ENCODE measurements around the gene IL31. TPM values are rescaled to one million over a fixed set of nuclear protein-coding genes. Genes with fewer than 3 reads are reported as not detected.

IL31 gene
- total RNA-seq, 1 experiment from 2014 or later, result not detected

DNA sequence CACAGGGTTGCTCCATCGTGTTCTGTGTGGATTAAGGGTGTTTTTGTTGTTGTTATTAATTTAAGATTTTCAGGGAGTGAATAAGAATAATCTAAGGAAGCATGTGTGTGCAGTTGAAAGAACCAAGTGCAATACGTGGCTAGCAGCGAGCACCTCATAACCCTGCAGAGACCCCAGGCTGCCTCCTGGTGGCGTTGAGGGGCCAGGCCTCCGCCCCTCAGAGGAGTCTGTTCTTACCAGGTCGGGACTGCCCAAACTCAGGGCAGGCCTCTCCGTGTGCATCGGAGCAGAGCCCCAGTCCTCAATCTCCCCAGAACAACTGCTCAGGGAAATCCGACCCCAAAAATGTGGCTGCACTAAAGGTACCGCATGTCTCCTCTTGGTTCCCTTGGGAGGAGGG is 36.8 kb downstream of the IL31 start:
- no peaks in the 10 kb centered on the region for H4K20me1 ChIP-seq (ENCODE audit: insufficient read depth, low read depth, low read length)
- no peak overlapping the region for H3K9ac ChIP-seq (ENCODE audit: low read length)
- H2AFZ ChIP-seq (ENCODE audit: low read length), result no peak overlapping the region
- no peaks in the 10 kb centered on the region for H3K9me3 ChIP-seq (ENCODE audit: low read length)
- H3K4me2 ChIP-seq (ENCODE audit: low read depth, low read length, poor library complexity, severe bottlenecking), result no peak overlapping the region
- DNase-seq, result peak; percentile 60
- H3K79me2 ChIP-seq (ENCODE audit: low read length), result no peaks in the 10 kb centered on the region
- no peaks in the 10 kb centered on the region for H3K4me1 ChIP-seq (ENCODE audit: low read length)
- H3K27me3 ChIP-seq (ENCODE audit: low read length), result no peaks in the 10 kb centered on the region
- peaks cover 5% of the 10 kb centered on the region; the same call in 1 of the 2 replicates for H3K36me3 ChIP-seq (ENCODE audit: insufficient read depth, low read length)
- no peaks in the 10 kb centered on the region for H3K9me2 ChIP-seq (replicated peaks; ENCODE audit: insufficient read depth, low read length)
- no peak overlapping the region for H3K4me3 ChIP-seq (ENCODE audit: low read length)
- H3K27ac ChIP-seq (ENCODE audit: low read length), result no peak overlapping the region

DNA sequence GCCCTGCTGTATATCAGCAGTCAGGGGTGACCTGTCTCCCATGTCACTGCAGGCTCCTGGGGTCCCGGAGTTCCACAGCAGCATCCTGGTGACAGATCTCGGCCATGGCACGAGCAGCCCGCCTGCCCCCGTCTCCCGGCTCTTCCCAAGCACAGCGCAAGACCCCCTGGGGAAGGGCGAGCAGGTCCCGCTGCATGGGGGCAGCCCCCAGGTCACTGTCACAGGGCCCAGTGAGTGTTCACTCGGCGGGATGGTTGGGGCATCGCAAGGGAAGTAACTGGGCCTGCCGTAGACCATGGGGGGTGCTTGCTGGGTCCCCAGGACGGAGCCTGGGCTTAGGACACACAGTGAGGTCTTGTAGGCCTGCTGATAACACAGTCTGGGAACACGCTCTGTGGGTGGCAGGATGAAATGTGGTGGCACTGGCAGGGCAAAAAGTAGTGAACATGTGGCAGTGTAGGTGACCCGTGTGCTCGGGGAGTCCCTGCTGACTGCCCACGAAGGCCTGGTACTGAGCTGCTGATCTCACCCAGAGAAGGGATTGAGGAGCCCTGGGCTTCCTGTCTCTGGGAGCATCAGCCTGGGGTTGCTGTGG is 38.5 kb downstream of the IL31 start:
- Histone ChIP-seq H2AFZ (ENCODE audit: low read length) (no peak overlapping the region), H3K9me2 (replicated peaks; ENCODE audit: insufficient read depth, low read length) (no peaks in the 10 kb centered on the region), H3K36me3 (ENCODE audit: insufficient read depth, low read length) (peaks cover 8% of the 10 kb centered on the region; the same call in 1 of the 2 replicates)

GRCh38 chr12:122133192-122133950 is 40.6 kb downstream of the IL31 start:
- Histone ChIP-seq H3K9me2 (replicated peaks; ENCODE audit: insufficient read depth, low read length) (no peaks in the 10 kb centered on the region), H4K20me1 (ENCODE audit: insufficient read depth, low read depth, low read length) (0 out of 2 replicates have a peak, but pooled peaks cover 3% of the 10 kb centered on the region), H3K4me1 (ENCODE audit: low read length) (no peaks in the 10 kb centered on the region), H3K79me2 (ENCODE audit: low read length) (no peaks in the 10 kb centered on the region), H3K4me3 (ENCODE audit: low read length) (no peak overlapping the region), H3K4me2 (ENCODE audit: low read depth, low read length, poor library complexity, severe bottlenecking) (no peak overlapping the region), H3K36me3 (ENCODE audit: insufficient read depth, low read length) (peaks cover 14% of the 10 kb centered on the region; the same call in 1 of the 2 replicates), H3K27ac (ENCODE audit: low read length) (no peak overlapping the region), H3K9ac (ENCODE audit: low read length) (no peak overlapping the region), H3K27me3 (ENCODE audit: low read length) (no peaks in the 10 kb centered on the region), H3K9me3 (ENCODE audit: low read length) (no peaks in the 10 kb centered on the region), H2AFZ (ENCODE audit: low read length) (no peak overlapping the region)
- DNase-seq, result no peak

More for the DNA sequence above, 38.5 kb downstream of the IL31 start:
- H4K20me1 ChIP-seq (ENCODE audit: insufficient read depth, low read depth, low read length), result no peaks in the 10 kb centered on the region
- DNase-seq, result no peak
- H3K79me2 ChIP-seq (ENCODE audit: low read length), result no peaks in the 10 kb centered on the region
- H3K9ac ChIP-seq (ENCODE audit: low read length), result no peak overlapping the region
- no peaks in the 10 kb centered on the region for H3K4me1 ChIP-seq (ENCODE audit: low read length)
- H3K27me3 ChIP-seq (ENCODE audit: low read length), result no peaks in the 10 kb centered on the region
- H3K4me3 ChIP-seq (ENCODE audit: low read length), result no peak overlapping the region
- H3K4me2 ChIP-seq (ENCODE audit: low read depth, low read length, poor library complexity, severe bottlenecking), result no peak overlapping the region
- no peaks in the 10 kb centered on the region for H3K9me3 ChIP-seq (ENCODE audit: low read length)
- H3K27ac ChIP-seq (ENCODE audit: low read length), result no peak overlapping the region

- 0 out of 2 replicates have a peak, but pooled peaks cover 8% of the 10 kb centered on the region for H4K20me1 ChIP-seq (ENCODE audit: insufficient read depth, low read depth, low read length)
- H3K36me3 ChIP-seq (ENCODE audit: insufficient read depth, low read length), result peaks cover 14% of the 10 kb centered on the region; the same call in 1 of the 2 replicates
- H3K27ac ChIP-seq (ENCODE audit: low read length), result no peak overlapping the region
- H2AFZ ChIP-seq (ENCODE audit: low read length), result no peak overlapping the region
- no peaks in the 10 kb centered on the region for H3K9me3 ChIP-seq (ENCODE audit: low read length)
- no peak for DNase-seq
- H3K4me3 ChIP-seq (ENCODE audit: low read length), result no peak overlapping the region
- H3K9me2 ChIP-seq (replicated peaks; ENCODE audit: insufficient read depth, low read length), result no peaks in the 10 kb centered on the region
- no peaks in the 10 kb centered on the region for H3K27me3 ChIP-seq (ENCODE audit: low read length)
- H3K79me2 ChIP-seq (ENCODE audit: low read length), result peaks cover 18% of the 10 kb centered on the region
- H3K4me2 ChIP-seq (ENCODE audit: low read depth, low read length, poor library complexity, severe bottlenecking), result no peak overlapping the region
- H3K4me1 ChIP-seq (ENCODE audit: low read length), result peaks cover 5% of the 10 kb centered on the region
- H3K9ac ChIP-seq (ENCODE audit: low read length), result no peak overlapping the region
Measured at GRCh38 chr12:122130150-122130549, 43.9 kb downstream of the IL31 start.

DNA sequence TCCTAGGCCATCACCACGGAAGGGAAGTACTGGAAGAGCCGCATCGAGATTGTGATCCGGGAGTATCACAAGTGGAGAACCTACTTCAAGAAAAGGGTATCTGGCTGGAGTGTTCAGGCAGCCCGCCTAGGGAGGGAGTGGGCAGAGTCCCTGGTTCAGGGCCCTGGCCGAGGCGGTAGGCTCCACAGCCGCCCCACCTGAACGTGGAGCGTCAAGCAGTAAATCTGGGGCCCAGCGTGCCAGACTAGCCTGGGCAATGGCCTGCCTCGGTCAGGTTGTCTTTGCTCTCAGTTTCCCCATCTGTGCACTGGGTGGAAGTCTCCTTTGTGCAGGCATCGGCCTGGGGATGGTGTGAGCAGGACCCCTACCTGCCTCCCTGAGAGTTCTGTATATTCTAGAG is 44.9 kb downstream of the IL31 start:
- H3K4me3 ChIP-seq (ENCODE audit: low read length), result no peak overlapping the region
- H2AFZ ChIP-seq (ENCODE audit: low read length), result no peak overlapping the region
- peaks cover 12% of the 10 kb centered on the region; the same call in 1 of the 2 replicates for H3K36me3 ChIP-seq (ENCODE audit: insufficient read depth, low read length)
- no peak overlapping the region for H3K27ac ChIP-seq (ENCODE audit: low read length)
- no peaks in the 10 kb centered on the region for H3K9me3 ChIP-seq (ENCODE audit: low read length)
- no peak for DNase-seq
- H3K27me3 ChIP-seq (ENCODE audit: low read length), result no peaks in the 10 kb centered on the region
- H3K79me2 ChIP-seq (ENCODE audit: low read length), result peaks cover 27% of the 10 kb centered on the region
- H3K9ac ChIP-seq (ENCODE audit: low read length), result no peak overlapping the region
- peaks cover 5% of the 10 kb centered on the region for H3K4me1 ChIP-seq (ENCODE audit: low read length)
- H3K4me2 ChIP-seq (ENCODE audit: low read depth, low read length, poor library complexity, severe bottlenecking), result no peak overlapping the region
- H3K9me2 ChIP-seq (replicated peaks; ENCODE audit: insufficient read depth, low read length), result no peaks in the 10 kb centered on the region
- H4K20me1 ChIP-seq (ENCODE audit: insufficient read depth, low read depth, low read length), result 0 out of 2 replicates have a peak, but pooled peaks cover 8% of the 10 kb centered on the region

DNA sequence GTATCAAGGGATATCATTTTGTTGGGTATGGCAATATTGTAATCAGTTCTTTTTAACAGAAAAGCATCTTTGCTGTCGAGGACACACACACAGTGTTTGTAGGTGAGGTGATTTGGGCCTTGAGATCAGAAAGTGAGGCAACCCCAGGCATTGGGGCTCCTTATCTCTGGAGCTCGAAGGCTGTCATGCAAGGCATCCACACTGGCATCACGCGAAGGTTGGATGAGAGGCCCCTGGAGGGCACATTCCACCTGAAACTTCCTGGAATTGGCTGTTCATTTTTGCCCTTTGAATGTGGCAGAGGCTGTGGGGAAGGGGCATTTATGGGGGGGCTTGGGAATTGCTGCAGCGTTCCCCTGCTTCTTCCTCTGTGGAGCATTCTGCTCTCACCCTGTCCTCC is 45.5 kb downstream of the IL31 start:
- no peak overlapping the region for H2AFZ ChIP-seq (ENCODE audit: low read length)
- H3K36me3 ChIP-seq (ENCODE audit: insufficient read depth, low read length), result peaks cover 9% of the 10 kb centered on the region; the same call in 1 of the 2 replicates
- H3K27me3 ChIP-seq (ENCODE audit: low read length), result no peaks in the 10 kb centered on the region
- H3K4me1 ChIP-seq (ENCODE audit: low read length), result peaks cover 8% of the 10 kb centered on the region
- no peak for DNase-seq
- no peaks in the 10 kb centered on the region for H3K9me2 ChIP-seq (replicated peaks; ENCODE audit: insufficient read depth, low read length)
- H3K4me2 ChIP-seq (ENCODE audit: low read depth, low read length, poor library complexity, severe bottlenecking), result no peak overlapping the region
- H3K9ac ChIP-seq (ENCODE audit: low read length), result no peak overlapping the region
- H3K79me2 ChIP-seq (ENCODE audit: low read length), result peaks cover 31% of the 10 kb centered on the region
- 0 out of 2 replicates have a peak, but pooled peaks cover 8% of the 10 kb centered on the region for H4K20me1 ChIP-seq (ENCODE audit: insufficient read depth, low read depth, low read length)
- H3K27ac ChIP-seq (ENCODE audit: low read length), result no peak overlapping the region
- no peak overlapping the region for H3K4me3 ChIP-seq (ENCODE audit: low read length)
- H3K9me3 ChIP-seq (ENCODE audit: low read length), result no peaks in the 10 kb centered on the region

GRCh38 chr12:122127839-122128238 is 46.2 kb downstream of the IL31 start:
- H3K36me3 ChIP-seq (ENCODE audit: insufficient read depth, low read length), result peaks cover 9% of the 10 kb centered on the region; the same call in 1 of the 2 replicates
- 0 out of 2 replicates have a peak, but pooled peaks cover 8% of the 10 kb centered on the region for H4K20me1 ChIP-seq (ENCODE audit: insufficient read depth, low read depth, low read length)
- H3K79me2 ChIP-seq (ENCODE audit: low read length), result peaks cover 37% of the 10 kb centered on the region
- peaks cover 13% of the 10 kb centered on the region for H3K4me1 ChIP-seq (ENCODE audit: low read length)
- H3K4me2 ChIP-seq (ENCODE audit: low read depth, low read length, poor library complexity, severe bottlenecking), result no peak overlapping the region
- H3K4me3 ChIP-seq (ENCODE audit: low read length), result no peak overlapping the region
- no peaks in the 10 kb centered on the region for H3K9me3 ChIP-seq (ENCODE audit: low read length)
- H3K27me3 ChIP-seq (ENCODE audit: low read length), result no peaks in the 10 kb centered on the region
- DNase-seq, result no peak
- no peak overlapping the region for H3K27ac ChIP-seq (ENCODE audit: low read length)
- no peak overlapping the region for H3K9ac ChIP-seq (ENCODE audit: low read length)
- no peak overlapping the region for H2AFZ ChIP-seq (ENCODE audit: low read length)
- H3K9me2 ChIP-seq (replicated peaks; ENCODE audit: insufficient read depth, low read length), result no peaks in the 10 kb centered on the region

All from Karpas-422 (cell line).